HepG2 (cell line): ENCODE measurements around the gene LRP1-AS. TPM values are rescaled to one million over a fixed set of nuclear protein-coding genes. Genes with fewer than 3 reads are reported as not detected.

ENCODE experiments used
- AKNA ChIP-seq: sonication (generic); formaldehyde crosslinking; IDR thresholded peaks from 2 replicates; pipeline ENCODE4 v1.4.0; 2020; ENCODE audit warnings: missing genetic modification reagents, borderline replicate concordance
- CBX5 ChIP-seq: sonication (generic); formaldehyde crosslinking; IDR thresholded peaks from 2 replicates; pipeline ENCODE4 v1.4.0; 2020; ENCODE audit warnings: missing genetic modification reagents, borderline replicate concordance
- CEBPG ChIP-seq: IDR thresholded peaks from 2 replicates; pipeline ENCODE4 v1.6.1; 2016
- EP300 ChIP-seq, 3 experiments: sonication (generic) in 1 of 3; formaldehyde crosslinking in 1 of 3; IDR thresholded peaks; 2 replicates each; pipeline versions ENCODE4 v1.5.1 to v1.6.1; 2011 to 2020; ENCODE audit warnings: low read depth in 2 of 3, low read length in 2 of 3, borderline replicate concordance in 1 of 3, improper control_type of control experiment in 1 of 3, mild to moderate bottlenecking in 1 of 3, missing genetic modification reagents in 1 of 3, moderate library complexity in 1 of 3
- FIP1L1 ChIP-seq: fragments of 200-400 bp; formaldehyde crosslinking; IDR thresholded peaks from 2 replicates; pipeline ENCODE4 v1.6.1; 2018; ENCODE audit warnings: low read depth, mild to moderate bottlenecking, low read length, moderate library complexity, borderline replicate concordance; ENCODE audit not compliant: insufficient read depth
- FOXK1 ChIP-seq: sonication (generic); formaldehyde crosslinking; IDR thresholded peaks from 2 replicates; pipeline ENCODE4 v1.4.0; 2020; ENCODE audit warnings: low read depth, missing genetic modification reagents, borderline replicate concordance
- JUND ChIP-seq: sonication (generic); formaldehyde crosslinking; IDR thresholded peaks from 2 replicates; pipeline ENCODE4 v1.8.0; 2022; ENCODE audit warnings: mild to moderate bottlenecking, missing genetic modification reagents
- NFE2L1 ChIP-seq: sonication (generic); formaldehyde crosslinking; IDR thresholded peaks from 2 replicates; pipeline ENCODE4 v1.4.0; 2020; ENCODE audit warnings: missing genetic modification reagents, mild to moderate bottlenecking, borderline replicate concordance
- NR2C2 ChIP-seq: sonication (generic); formaldehyde crosslinking; IDR thresholded peaks from 2 replicates; pipeline ENCODE4 v1.4.0; 2020; ENCODE audit warnings: missing genetic modification reagents, mild to moderate bottlenecking, moderate library complexity, borderline replicate concordance
- POGZ ChIP-seq: sonication (generic); formaldehyde crosslinking; IDR thresholded peaks from 2 replicates; pipeline ENCODE4 v1.4.0; 2020; ENCODE audit warnings: mild to moderate bottlenecking, missing genetic modification reagents
- PTBP1 ChIP-seq: fragments of 200-400 bp; formaldehyde crosslinking; IDR thresholded peaks from 2 replicates; pipeline ENCODE4 v1.6.1; 2018; ENCODE audit warnings: low read length, low read depth; ENCODE audit not compliant: poor library complexity, severe bottlenecking
- SAFB2 ChIP-seq: sonication (generic); formaldehyde crosslinking; IDR thresholded peaks from 2 replicates; pipeline ENCODE4 v1.5.1; 2020; ENCODE audit warnings: missing genetic modification reagents, low read depth, mild to moderate bottlenecking, borderline replicate concordance
- SKI ChIP-seq: fragments of 450-650 bp; IDR thresholded peaks from one replicate; pipeline ENCODE4 v1.6.1; 2018; ENCODE audit warnings: mild to moderate bottlenecking; ENCODE audit not compliant: partially characterized antibody
- SRSF9 ChIP-seq: fragments of 200-400 bp; formaldehyde crosslinking; IDR thresholded peaks from 2 replicates; pipeline ENCODE4 v1.6.1; 2018; ENCODE audit warnings: borderline replicate concordance, mild to moderate bottlenecking, low read depth, low read length; ENCODE audit not compliant: insufficient read depth, poor library complexity, severe bottlenecking
- ZBTB33 ChIP-seq: sonication (generic); formaldehyde crosslinking; IDR thresholded peaks from 2 replicates; pipeline ENCODE4 v1.4.0; 2020; ENCODE audit warnings: missing genetic modification reagents
- ZNF503 ChIP-seq: sonication (generic); formaldehyde crosslinking; IDR thresholded peaks from 2 replicates; pipeline ENCODE4 v1.4.0; 2020; ENCODE audit warnings: missing genetic modification reagents
- ZNF564 ChIP-seq: sonication (generic); formaldehyde crosslinking; IDR thresholded peaks from 2 replicates; pipeline ENCODE4 v1.8.1; 2023; ENCODE audit warnings: mild to moderate bottlenecking, missing genetic modification reagents
- ZNF883 ChIP-seq: sonication (generic); formaldehyde crosslinking; IDR thresholded peaks from 2 replicates; pipeline ENCODE4 v1.5.1; 2020; ENCODE audit warnings: mild to moderate bottlenecking, missing genetic modification reagents; ENCODE audit errors: not compliant biosample characterization
- polyA plus RNA-seq, 8 experiments: library from polyadenylated mRNA; depleted of rRNA in 3 of 8; stranded (reverse) in 7 of 8; unstranded in 1 of 8; fragments of >200 nt; fragmentation: Illumina TruSeq in 4 of 8; extraction: Trizol in 4 of 8; gene quantifications; 2 replicates each; pipeline versions ENCODE4 v1.2.1 to v1.2.3, GENCODE V29; 2011 to 2016; ENCODE audit warnings: low read depth in 4 of 8, missing spikeins in 1 of 8, mixed read lengths in 1 of 8; ENCODE audit not compliant: insufficient read depth in 1 of 8
- total RNA-seq, 5 experiments: library from RNA; depleted of rRNA; stranded (reverse); fragments of >200 nt; fragmentation: Illumina TruSeq; extraction: Trizol; gene quantifications; 2 replicates each; pipeline ENCODE4 v1.2.3, GENCODE V29; 2016; ENCODE audit warnings: low read depth in 1 of 5

The LRP1-AS gene
- total and polyA plus RNA-seq, 2 of the 13 experiments (the other 11 are each of a cell fraction or from before 2014, with no cell fraction given), result 0.20 TPM; not detected in 1

GRCh38 chr12:57101892-57102695, 45.3 kb downstream of the LRP1-AS start (continued):
- TF ChIP-seq ZBTB33 (no peak), SKI (peak; percentile 52), FIP1L1 (no peak), NR2C2 (CRISPR knock-in tag) (peak; percentile 89), CBX5 (CRISPR knock-in tag) (peak; percentile 40; the same call in 1 of the 2 replicates), EP300 (IDR thresholded peaks at IDR 0.05; ENCODE audit: low read depth in 2 of 2, low read length in 2 of 2) (peak; percentile 52 to 72; a peak in 3 of 4 replicates), EP300 (CRISPR knock-in tag; IDR thresholded peaks at IDR 0.05; ENCODE audit: borderline replicate concordance) (0 out of 2 replicates have a peak, but pooled peaks have one; percentile 35), PTBP1 (no peak), NFE2L1 (no peak), AKNA (no peak), JUND (CRISPR knock-in tag) (peak; percentile 97), CEBPG (CRISPR knock-in tag) (peak; percentile 28), FOXK1 (CRISPR knock-in tag) (peak; percentile 70; the same call in 1 of the 2 replicates), ZNF564 (CRISPR knock-in tag) (no peak), POGZ (CRISPR knock-in tag) (peak; percentile 50; the same call in 1 of the 2 replicates), ZNF503 (0 out of 2 replicates have a peak, but pooled peaks have one; percentile 38), SRSF9 (no peak), ZNF883 (CRISPR knock-in tag) (peak; percentile 16), SAFB2 (CRISPR knock-in tag) (no peak)
